ENCODE data around the gene ST8SIA1.

Gene ST8SIA1

DNA sequence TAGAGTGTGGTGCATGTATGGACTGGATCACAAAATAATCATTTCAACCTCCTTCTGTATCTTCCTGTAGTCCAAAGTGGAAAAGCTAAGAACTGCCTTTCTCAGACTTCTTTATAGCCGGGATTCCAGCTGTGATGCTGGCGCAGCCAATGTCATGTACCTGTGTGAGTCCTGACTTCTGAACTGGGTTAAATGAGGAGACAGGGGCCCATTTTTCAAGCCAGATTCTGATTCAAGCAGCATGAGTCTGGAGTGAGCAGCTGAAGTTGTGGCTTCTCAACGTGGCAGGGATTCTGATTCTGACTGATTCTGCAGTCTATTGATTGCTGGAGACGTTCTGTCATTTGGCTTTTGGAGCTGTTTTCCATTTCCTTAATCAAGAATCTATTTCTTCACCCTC lies 111.2 kb downstream of the ST8SIA1 start:
- no peak for TF ChIP-seq EZH2phosphoT487 (conservative IDR thresholded peaks at IDR 0.05; ENCODE audit: low read length)
- TF ChIP-seq, protein P1, sequence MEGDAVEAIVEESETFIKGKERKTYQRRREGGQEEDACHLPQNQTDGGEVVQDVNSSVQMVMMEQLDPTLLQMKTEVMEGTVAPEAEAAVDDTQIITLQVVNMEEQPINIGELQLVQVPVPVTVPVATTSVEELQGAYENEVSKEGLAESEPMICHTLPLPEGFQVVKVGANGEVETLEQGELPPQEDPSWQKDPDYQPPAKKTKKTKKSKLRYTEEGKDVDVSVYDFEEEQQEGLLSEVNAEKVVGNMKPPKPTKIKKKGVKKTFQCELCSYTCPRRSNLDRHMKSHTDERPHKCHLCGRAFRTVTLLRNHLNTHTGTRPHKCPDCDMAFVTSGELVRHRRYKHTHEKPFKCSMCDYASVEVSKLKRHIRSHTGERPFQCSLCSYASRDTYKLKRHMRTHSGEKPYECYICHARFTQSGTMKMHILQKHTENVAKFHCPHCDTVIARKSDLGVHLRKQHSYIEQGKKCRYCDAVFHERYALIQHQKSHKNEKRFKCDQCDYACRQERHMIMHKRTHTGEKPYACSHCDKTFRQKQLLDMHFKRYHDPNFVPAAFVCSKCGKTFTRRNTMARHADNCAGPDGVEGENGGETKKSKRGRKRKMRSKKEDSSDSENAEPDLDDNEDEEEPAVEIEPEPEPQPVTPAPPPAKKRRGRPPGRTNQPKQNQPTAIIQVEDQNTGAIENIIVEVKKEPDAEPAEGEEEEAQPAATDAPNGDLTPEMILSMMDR (IDR thresholded peaks at IDR 0.05; ENCODE audit: insufficient read depth, low read length, poor library complexity, severe bottlenecking) = no peak
- no peak overlapping the region for H2AFZ ChIP-seq (ENCODE audit: low read depth, low read length, severe bottlenecking)
- H3K79me2 ChIP-seq (ENCODE audit: insufficient read depth, low read length) = no peaks in the 10 kb centered on the region
- H3K27me3 ChIP-seq (ENCODE audit: low read length) = no peaks in the 10 kb centered on the region
- H3K9me2 ChIP-seq (replicated peaks; ENCODE audit: insufficient read depth, low read length) = no peaks in the 10 kb centered on the region
- H3K4me2 ChIP-seq (ENCODE audit: low read depth, low read length, poor library complexity, severe bottlenecking) = no peak overlapping the region
- no peaks in the 10 kb centered on the region for H3K36me3 ChIP-seq (ENCODE audit: low read length)
- H3K9me3 ChIP-seq (ENCODE audit: insufficient read depth, low read length) = no peaks in the 10 kb centered on the region
- no peak overlapping the region for H3K4me3 ChIP-seq (ENCODE audit: insufficient read depth, low read length, poor library complexity, severe bottlenecking)
- H3K27ac ChIP-seq (ENCODE audit: low read depth, low read length) = no peak overlapping the region
- no peaks in the 10 kb centered on the region for H4K20me1 ChIP-seq (ENCODE audit: low read depth, low read length)
- no peaks in the 10 kb centered on the region for H3F3A ChIP-seq (ENCODE audit: insufficient read depth)
- no peak overlapping the region for H3K9ac ChIP-seq (ENCODE audit: low read length)

DNA sequence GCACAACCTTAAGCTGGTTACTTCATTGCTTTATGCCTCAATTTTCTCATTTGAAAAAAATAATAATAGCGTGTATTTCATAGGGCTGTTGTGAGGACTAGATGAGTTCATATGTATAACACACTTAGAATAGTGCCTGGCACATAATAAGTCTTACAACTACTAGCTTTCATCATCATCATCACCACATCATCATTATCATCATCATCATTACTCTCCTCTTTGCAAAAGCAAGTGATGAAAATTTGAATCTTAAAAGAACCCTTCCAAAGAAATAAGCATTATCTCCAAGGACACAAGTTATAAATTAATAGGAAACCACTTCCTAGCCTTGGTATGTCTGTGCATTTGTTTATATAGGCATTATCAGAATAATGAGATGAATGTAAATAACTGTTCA lies 117.0 kb downstream of the ST8SIA1 start:
- no peaks in the 10 kb centered on the region for H3K9me3 ChIP-seq (ENCODE audit: insufficient read depth, low read length)
- no peak overlapping the region for H2AFZ ChIP-seq (ENCODE audit: low read depth, low read length, severe bottlenecking)
- H3K27ac ChIP-seq (ENCODE audit: low read depth, low read length) = no peak overlapping the region
- no peaks in the 10 kb centered on the region for H3F3A ChIP-seq (ENCODE audit: insufficient read depth)
- no peaks in the 10 kb centered on the region for H3K79me2 ChIP-seq (ENCODE audit: insufficient read depth, low read length)
- H3K4me2 ChIP-seq (ENCODE audit: low read depth, low read length, poor library complexity, severe bottlenecking) = no peak overlapping the region
- no peaks in the 10 kb centered on the region for H4K20me1 ChIP-seq (ENCODE audit: low read depth, low read length)
- no peaks in the 10 kb centered on the region for H3K36me3 ChIP-seq (ENCODE audit: low read length)
- no peak overlapping the region for H3K4me3 ChIP-seq (ENCODE audit: insufficient read depth, low read length, poor library complexity, severe bottlenecking)
- no peaks in the 10 kb centered on the region for H3K9me2 ChIP-seq (replicated peaks; ENCODE audit: insufficient read depth, low read length)
- TF ChIP-seq EZH2phosphoT487 (conservative IDR thresholded peaks at IDR 0.05; ENCODE audit: low read length) = no peak
- TF ChIP-seq, protein P1 (IDR thresholded peaks at IDR 0.05; ENCODE audit: insufficient read depth, low read length, poor library complexity, severe bottlenecking) = no peak
- no peak overlapping the region for H3K9ac ChIP-seq (ENCODE audit: low read length)
- H3K27me3 ChIP-seq (ENCODE audit: low read length) = no peaks in the 10 kb centered on the region

DNA sequence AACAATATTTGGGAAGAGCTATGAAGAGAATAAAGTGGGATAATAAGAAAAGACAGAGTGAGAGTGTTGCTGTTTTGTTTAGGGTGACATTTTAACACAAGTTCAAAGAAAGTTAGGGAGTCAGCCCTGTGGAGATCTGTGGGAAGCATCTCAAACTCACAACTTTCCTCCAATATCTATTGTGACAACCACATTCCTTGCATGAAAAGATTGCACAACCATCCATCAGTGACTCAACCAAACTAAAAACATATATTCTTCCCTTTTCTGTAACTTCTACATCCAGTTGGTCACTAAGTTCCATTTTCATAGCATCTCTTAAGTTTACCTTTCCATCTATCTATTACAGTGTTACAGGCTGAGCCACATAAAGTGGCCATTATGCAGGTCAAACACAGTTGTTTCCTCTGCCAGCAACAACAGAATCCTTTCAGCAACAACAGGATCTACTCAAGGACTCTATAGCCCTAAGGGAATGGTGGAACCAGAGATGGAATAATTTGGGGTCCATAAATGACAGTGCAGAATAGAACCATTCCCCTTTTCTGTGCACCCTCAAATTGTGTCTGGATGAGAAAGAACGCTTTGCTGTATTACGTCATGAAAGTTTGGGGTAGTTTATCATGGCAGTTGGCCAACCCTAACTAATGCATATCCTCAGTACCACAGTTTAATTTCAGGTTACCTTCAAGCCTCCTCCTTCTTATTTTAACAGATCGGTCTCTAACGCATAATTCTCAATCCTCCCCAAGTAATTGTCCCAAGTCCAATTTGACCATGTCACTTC lies 118.8 kb downstream of the ST8SIA1 start:
- H4K20me1 ChIP-seq (ENCODE audit: low read depth, low read length) = no peaks in the 10 kb centered on the region
- no peak overlapping the region for H3K9ac ChIP-seq (ENCODE audit: low read length)
- no peak overlapping the region for H3K27ac ChIP-seq (ENCODE audit: low read depth, low read length)
- no peaks in the 10 kb centered on the region for H3K9me2 ChIP-seq (replicated peaks; ENCODE audit: insufficient read depth, low read length)
- H3K9me3 ChIP-seq (ENCODE audit: insufficient read depth, low read length) = no peaks in the 10 kb centered on the region
- TF ChIP-seq, protein P1 (IDR thresholded peaks at IDR 0.05; ENCODE audit: insufficient read depth, low read length, poor library complexity, severe bottlenecking) = no peak
- TF ChIP-seq EZH2phosphoT487 (conservative IDR thresholded peaks at IDR 0.05; ENCODE audit: low read length) = no peak
- no peak overlapping the region for H2AFZ ChIP-seq (ENCODE audit: low read depth, low read length, severe bottlenecking)
- no peaks in the 10 kb centered on the region for H3K27me3 ChIP-seq (ENCODE audit: low read length)
- H3F3A ChIP-seq (ENCODE audit: insufficient read depth) = no peaks in the 10 kb centered on the region
- H3K4me2 ChIP-seq (ENCODE audit: low read depth, low read length, poor library complexity, severe bottlenecking) = no peak overlapping the region
- no peak overlapping the region for H3K4me3 ChIP-seq (ENCODE audit: insufficient read depth, low read length, poor library complexity, severe bottlenecking)
- H3K79me2 ChIP-seq (ENCODE audit: insufficient read depth, low read length) = no peaks in the 10 kb centered on the region
- no peaks in the 10 kb centered on the region for H3K36me3 ChIP-seq (ENCODE audit: low read length)

All from SU-DHL-6 (cell line).